Activated CD8-positive, alpha-beta T cell treated with anti-CD3 and anti-CD28 coated beads for 36 hours (primary cell): ENCODE results near the gene TSPAN10. TPM values are rescaled to one million over a fixed set of nuclear protein-coding genes. Genes with fewer than 3 reads are reported as not detected.
A peak's percentile ranks its signal among the peaks of the same experiment; 100 is the strongest.

Experiments
- ATAC-seq: fragments of 200-7000 bp; cut with Tn5 transposase; one replicate; pipeline ENCODE4 v1.10.0; 2021; ENCODE audit warnings: mild to moderate bottlenecking, moderate library complexity
- CTCF ChIA-PET: fragments of 350-600 bp; sonication (Branson Sonifier 250); formaldehyde crosslinking; loops from one replicate; lab custom pipeline; 2021; ENCODE audit warnings: antibody characterized with exemption; lab: Charles Lee
- POLR2A ChIA-PET: fragments of 350-600 bp; sonication (Branson Sonifier 250); formaldehyde crosslinking; loops from one replicate; lab custom pipeline; 2021; ENCODE audit warnings: antibody characterized with exemption; lab: Charles Lee
- DNase-seq: peaks from one replicate; pipeline ENCODE4 v3.0.0-alpha.2; 2020
- H3K27ac Mint-ChIP-seq: one replicate; pipeline ENCODE4 v1.8.0; 2021; ENCODE audit warnings: mild to moderate bottlenecking, mixed read lengths
- H3K27me3 Mint-ChIP-seq: one replicate; pipeline ENCODE4 v1.8.0; 2021; ENCODE audit warnings: mixed read lengths
- H3K36me3 Mint-ChIP-seq: one replicate; pipeline ENCODE4 v1.8.0; 2021; ENCODE audit warnings: low read depth, mixed read lengths
- H3K4me1 Mint-ChIP-seq: one replicate; pipeline ENCODE4 v1.8.0; 2021; ENCODE audit warnings: low read depth, mixed read lengths
- H3K4me3 Mint-ChIP-seq: one replicate; pipeline ENCODE4 v1.8.0; 2021; ENCODE audit warnings: mild to moderate bottlenecking, moderate library complexity, mixed read lengths
- H3K9me3 Mint-ChIP-seq: one replicate; pipeline ENCODE4 v1.8.0; 2021; ENCODE audit warnings: mixed read lengths
- CTCF ChIP-seq: fragments of 200-600 bp; IDR thresholded peaks from one replicate; pipeline ENCODE4 v1.8.0; 2022; ENCODE audit warnings: antibody characterized with exemption, mild to moderate bottlenecking
- intact Hi-C: fragments of 100-400 bp; cut with micrococcal nuclease; formaldehyde crosslinking; loops from one replicate; pipeline ENCODE4 v1.10.0; 2022
- total RNA-seq, 2 experiments: library from RNA; stranded (reverse); gene quantifications; one replicate each; pipeline ENCODE4 v1.2.3, GENCODE V29; 2021

The TSPAN10 gene
- total RNA-seq = under 1 TPM; 0.18 to 0.22 TPM

- Mint-ChIP-seq H3K4me3 (peak within 1 kb of the TSS; percentile 94), H3K4me1 (peaks cover 22% of the 10 kb centered on the region), H3K27ac (peak within 1 kb of the TSS; percentile 88), H3K36me3 (peaks cover 9% of the 10 kb centered on the region), H3K9me3 (no peaks in the 10 kb centered on the region), H3K27me3 (no peaks in the 10 kb centered on the region)
- ChIA-PET POLR2A (interaction anchor here (1.2 to 1.7 kb wide), 3 partner anchors 10 to 26 kb away, joined by 3 to 6 read pairs (median 3); no protein-coding TSS in a partner anchor), CTCF (interaction anchor here (0.6 kb wide), 1 partner anchor 35 kb away, joined by 3 read pairs; no protein-coding TSS in a partner anchor)
- intact Hi-C loops = no loop called here
- DNase-seq = peak; percentile 80
- ATAC-seq = peak; percentile 91
- TF ChIP-seq CTCF = no peak
These were observed at the start of gene TSPAN10, which contains the start of gene NPLOC4 for GRCh38 chr17:81636505-81637288. Gene TSPAN10, plus strand, starts transcription at chr17:81637196. Its CDS starts 5,217 bp downstream, at chr17:81642413. Gene NPLOC4, minus strand, starts transcription at chr17:81637112. Its CDS starts 182 bp downstream, at chr17:81636930.

GRCh38 chr17:81589612-81590011 lies 47.4 kb upstream of the TSPAN10 start:
- CTCF ChIA-PET = interaction anchor here (1.3 kb wide), 1 partner anchor 12 kb away, joined by 4 read pairs; no protein-coding TSS in a partner anchor

GRCh38 chr17:81590121-81590520 lies 46.9 kb upstream of the TSPAN10 start:
- ChIA-PET CTCF (no interaction called here), POLR2A (no interaction called here)
- Mint-ChIP-seq H3K27ac (no peak overlapping the region), H3K9me3 (no peaks in the 10 kb centered on the region), H3K36me3 (peaks cover 45% of the 10 kb centered on the region), H3K4me3 (no peak overlapping the region), H3K27me3 (no peaks in the 10 kb centered on the region), H3K4me1 (no peaks in the 10 kb centered on the region)
- no peak for TF ChIP-seq CTCF
- ATAC-seq (no peak), DNase-seq (no peak)
- intact Hi-C loops = no loop called here

More at GRCh38 chr17:81589612-81590011, 47.4 kb upstream of the TSPAN10 start:
- DNase-seq (no peak), ATAC-seq (no peak)
- POLR2A ChIA-PET = interaction anchor here (0.8 kb wide), 1 partner anchor 12 kb away, joined by 3 read pairs; no protein-coding TSS in a partner anchor
- no peaks in the 10 kb centered on the region for H3K9me3 Mint-ChIP-seq
- intact Hi-C loops = no loop called here
- H3K4me1 Mint-ChIP-seq = no peaks in the 10 kb centered on the region
- no peak overlapping the region for H3K27ac Mint-ChIP-seq
- no peaks in the 10 kb centered on the region for H3K27me3 Mint-ChIP-seq
- H3K4me3 Mint-ChIP-seq = no peak overlapping the region
- TF ChIP-seq CTCF = no peak
- H3K36me3 Mint-ChIP-seq = peaks cover 45% of the 10 kb centered on the region

GRCh38 chr17:81591971-81592370 lies 45.0 kb upstream of the TSPAN10 start:
- no peak for ATAC-seq
- DNase-seq = no peak
- Mint-ChIP-seq H3K27ac (no peak overlapping the region), H3K36me3 (peaks cover 30% of the 10 kb centered on the region), H3K27me3 (no peaks in the 10 kb centered on the region), H3K9me3 (no peaks in the 10 kb centered on the region), H3K4me1 (no peaks in the 10 kb centered on the region), H3K4me3 (no peak overlapping the region)
- intact Hi-C loops = no loop called here
- no peak for TF ChIP-seq CTCF
- ChIA-PET CTCF (no interaction called here), POLR2A (no interaction called here)
